CD4-positive, CD25-positive, alpha-beta regulatory T cell (primary cell): ENCODE results near the gene GLI3. TPM values are rescaled to one million over a fixed set of nuclear protein-coding genes. Genes with fewer than 3 reads are reported as not detected.

Source experiments
- ATAC-seq, 2 donors: fragments of 150-1000 bp; cut with Tn5 transposase; one replicate each; pipeline ENCODE4 v1.10.0; 2021; ENCODE audit warnings: low read depth in 2 of 2, moderate number of reproducible peaks in 2 of 2, moderate library complexity in 1 of 2
- DNase-seq, 3 donors: peaks; one replicate each; pipeline versions ENCODE4 v3.0.0 to v3.0.0-alpha.2; 2012 to 2022; ENCODE audit warnings: mixed read lengths in 1 of 3
- H3K27ac ChIP-seq: one replicate; pipeline ENCODE4 v1.7.0; 2013; ENCODE audit warnings: mild to moderate bottlenecking, low read length; ENCODE audit not compliant: insufficient read depth, poor library complexity, severe bottlenecking
- H3K27me3 ChIP-seq: one replicate; pipeline ENCODE4 v1.7.0; 2013; ENCODE audit warnings: low read length; ENCODE audit not compliant: control insufficient read depth, insufficient read depth
- H3K36me3 ChIP-seq: one replicate; pipeline ENCODE4 v1.7.0; 2013; ENCODE audit warnings: mild to moderate bottlenecking, low read length, moderate library complexity; ENCODE audit not compliant: control insufficient read depth, insufficient read depth
- H3K4me1 ChIP-seq: 2 replicates; pipeline ENCODE4 v1.7.0; 2013; ENCODE audit warnings: mild to moderate bottlenecking, low read length; ENCODE audit not compliant: insufficient read depth, control insufficient read depth, poor library complexity, severe bottlenecking
- H3K4me3 ChIP-seq: one replicate; pipeline ENCODE4 v1.7.0; 2013; ENCODE audit warnings: low read depth, mild to moderate bottlenecking, low read length, moderate library complexity
- H3K9me3 ChIP-seq, 2 experiments: 1 replicate in 1 of 2; 2 replicates in 1 of 2; pipeline ENCODE4 v1.7.0; 2013; ENCODE audit warnings: low read length in 2 of 2, mild to moderate bottlenecking in 1 of 2, moderate library complexity in 1 of 2; ENCODE audit not compliant: control insufficient read depth in 2 of 2
- H3K27ac Mint-ChIP-seq, 3 donors: one replicate each; pipeline ENCODE4 v1.8.0; 2020 to 2022; ENCODE audit warnings: mild to moderate bottlenecking in 3 of 3, mixed read lengths in 3 of 3, moderate library complexity in 2 of 3
- H3K27me3 Mint-ChIP-seq: one replicate; pipeline ENCODE4 v1.8.0; 2022; ENCODE audit warnings: mild to moderate bottlenecking, mixed read lengths
- H3K36me3 Mint-ChIP-seq: one replicate; pipeline ENCODE4 v1.8.0; 2020; ENCODE audit warnings: mixed read lengths
- H3K4me1 Mint-ChIP-seq, 4 donors: one replicate each; pipeline ENCODE4 v1.8.0; 2020 to 2022; ENCODE audit warnings: mixed read lengths in 4 of 4, mild to moderate bottlenecking in 1 of 4
- H3K4me3 Mint-ChIP-seq, 4 donors: one replicate each; pipeline ENCODE4 v1.8.0; 2020 to 2022; ENCODE audit warnings: mild to moderate bottlenecking in 4 of 4, mixed read lengths in 4 of 4, moderate library complexity in 3 of 4
- H3K9me3 Mint-ChIP-seq, 7 donors: one replicate each; pipeline ENCODE4 v1.8.0; 2020 to 2022; ENCODE audit warnings: mixed read lengths in 7 of 7, mild to moderate bottlenecking in 3 of 7, moderate library complexity in 2 of 7
- polyA plus RNA-seq, 4 donors: library from polyadenylated mRNA; unstranded; fragments of 300-500 nt; fragmentation: Illumina TruSeq; gene quantifications; one replicate each; pipeline ENCODE4 v1.2.3, GENCODE V29; 2021
- total RNA-seq: library from RNA; stranded (reverse); gene quantifications from one replicate; pipeline ENCODE4 v1.2.3, GENCODE V29; 2022

GLI3 gene
- total and polyA plus RNA-seq, 5 donors from 2014 or later: not detected

- H3K9me3 Mint-ChIP-seq: peaks cover 0 to 2% (median 0%) of the 10 kb centered on the region in 7 donors
- ATAC-seq (no peak), DNase-seq (no peak)
- no peak overlapping the region for H3K4me3 Mint-ChIP-seq
- Histone ChIP-seq H3K27ac (no peak overlapping the region), H3K4me1 (no peaks in the 10 kb centered on the region), H3K4me3 (no peak overlapping the region), H3K27me3 (no peaks in the 10 kb centered on the region), H3K36me3 (no peaks in the 10 kb centered on the region), H3K9me3 (no peaks in the 10 kb centered on the region)
- H3K36me3 Mint-ChIP-seq: no peaks in the 10 kb centered on the region
- H3K4me1 Mint-ChIP-seq: no peaks in the 10 kb centered on the region
- H3K27me3 Mint-ChIP-seq: no peaks in the 10 kb centered on the region
- H3K27ac Mint-ChIP-seq: no peak overlapping the region
Measured at GRCh38 chr7:42156967-42157721, 79.9 kb downstream of the GLI3 start.

- H3K4me3 ChIP-seq: no peak overlapping the region
- no peaks in the 10 kb centered on the region for H3K36me3 Mint-ChIP-seq
- ATAC-seq: no peak
Measured at GRCh38 chr7:42156291-42156865, 80.6 kb downstream of the GLI3 start.

GRCh38 chr7:42155584-42156290 is 81.3 kb downstream of the GLI3 start:
- H3K27ac ChIP-seq: no peak overlapping the region
- DNase-seq: no peak
- no peaks in the 10 kb centered on the region for H3K4me1 ChIP-seq
- H3K27ac Mint-ChIP-seq: no peak overlapping the region
- H3K36me3 Mint-ChIP-seq: no peaks in the 10 kb centered on the region
- no peak overlapping the region for H3K4me3 Mint-ChIP-seq
- no peak for ATAC-seq
- no peak overlapping the region for H3K4me3 ChIP-seq
- no peaks in the 10 kb centered on the region for H3K4me1 Mint-ChIP-seq
- H3K36me3 ChIP-seq: no peaks in the 10 kb centered on the region
- peaks cover 0 to 2% (median 0%) of the 10 kb centered on the region in 7 donors for H3K9me3 Mint-ChIP-seq
- H3K9me3 ChIP-seq: no peaks in the 10 kb centered on the region
- H3K27me3 Mint-ChIP-seq: no peaks in the 10 kb centered on the region
- no peaks in the 10 kb centered on the region for H3K27me3 ChIP-seq

More at GRCh38 chr7:42156291-42156865, 80.6 kb downstream of the GLI3 start:
- Histone ChIP-seq H3K27me3 (no peaks in the 10 kb centered on the region), H3K36me3 (no peaks in the 10 kb centered on the region), H3K4me1 (no peaks in the 10 kb centered on the region), H3K9me3 (no peaks in the 10 kb centered on the region), H3K27ac (no peak overlapping the region)
- Mint-ChIP-seq H3K9me3 (peaks cover 0 to 2% (median 0%) of the 10 kb centered on the region in 7 donors), H3K4me1 (no peaks in the 10 kb centered on the region), H3K27ac (no peak overlapping the region), H3K4me3 (no peak overlapping the region), H3K27me3 (no peaks in the 10 kb centered on the region)
- no peak for DNase-seq

- ATAC-seq (no peak), DNase-seq (no peak)
- H3K27ac ChIP-seq: no peak overlapping the region
- Mint-ChIP-seq H3K9me3 (peaks cover 0 to 2% (median 0%) of the 10 kb centered on the region in 7 donors), H3K4me1 (no peaks in the 10 kb centered on the region), H3K4me3 (no peak overlapping the region), H3K27ac (no peak overlapping the region), H3K36me3 (no peaks in the 10 kb centered on the region), H3K27me3 (no peaks in the 10 kb centered on the region)
- H3K36me3 ChIP-seq: no peaks in the 10 kb centered on the region
- no peak overlapping the region for H3K4me3 ChIP-seq
- no peaks in the 10 kb centered on the region for H3K27me3 ChIP-seq
- no peaks in the 10 kb centered on the region for H3K9me3 ChIP-seq
- H3K4me1 ChIP-seq: no peaks in the 10 kb centered on the region
Measured at GRCh38 chr7:42154173-42154572, 82.8 kb downstream of the GLI3 start.

GRCh38 chr7:42152329-42153205 is 84.4 kb downstream of the GLI3 start:
- no peaks in the 10 kb centered on the region for H3K9me3 ChIP-seq
- H3K36me3 ChIP-seq: no peaks in the 10 kb centered on the region
- H3K4me3 ChIP-seq: no peak overlapping the region
- Mint-ChIP-seq H3K4me3 (no peak overlapping the region), H3K27ac (no peak overlapping the region), H3K27me3 (no peaks in the 10 kb centered on the region), H3K4me1 (no peaks in the 10 kb centered on the region), H3K36me3 (no peaks in the 10 kb centered on the region), H3K9me3 (peaks cover 0 to 2% (median 0%) of the 10 kb centered on the region in 7 donors)
- no peak overlapping the region for H3K27ac ChIP-seq
- H3K27me3 ChIP-seq: no peaks in the 10 kb centered on the region
- H3K4me1 ChIP-seq: no peaks in the 10 kb centered on the region
- ATAC-seq (no peak), DNase-seq (no peak)

- no peaks in the 10 kb centered on the region for H3K27me3 ChIP-seq
- no peaks in the 10 kb centered on the region for H3K4me1 ChIP-seq
- Mint-ChIP-seq H3K4me1 (no peaks in the 10 kb centered on the region), H3K27ac (no peak overlapping the region), H3K9me3 (peaks cover 0 to 2% (median 0%) of the 10 kb centered on the region in 7 donors), H3K27me3 (peaks cover under 1% of the 10 kb centered on the region), H3K36me3 (no peaks in the 10 kb centered on the region), H3K4me3 (no peak overlapping the region)
- ATAC-seq: no peak
- no peak overlapping the region for H3K27ac ChIP-seq
- H3K36me3 ChIP-seq: no peaks in the 10 kb centered on the region
- H3K4me3 ChIP-seq: no peak overlapping the region
- H3K9me3 ChIP-seq: no peaks in the 10 kb centered on the region
- DNase-seq: no peak
Measured at GRCh38 chr7:42151309-42151708, 85.7 kb downstream of the GLI3 start.

- H3K4me3 ChIP-seq: no peak overlapping the region
- no peaks in the 10 kb centered on the region for H3K36me3 Mint-ChIP-seq
- no peaks in the 10 kb centered on the region for H3K36me3 ChIP-seq
- no peaks in the 10 kb centered on the region for H3K27me3 ChIP-seq
- peaks cover 0 to 3% (median 0%) of the 10 kb centered on the region in 7 donors for H3K9me3 Mint-ChIP-seq
- H3K9me3 ChIP-seq: no peaks in the 10 kb centered on the region
- no peak overlapping the region for H3K27ac ChIP-seq
- peak overlapping the region in 1 of 4 donors; percentile 76 for H3K4me3 Mint-ChIP-seq
- ATAC-seq (no peak), DNase-seq (no peak)
- peaks cover 4% of the 10 kb centered on the region for H3K27me3 Mint-ChIP-seq
- no peaks in the 10 kb centered on the region for H3K4me1 Mint-ChIP-seq
- H3K27ac Mint-ChIP-seq: no peak overlapping the region
- H3K4me1 ChIP-seq: no peaks in the 10 kb centered on the region
Measured at GRCh38 chr7:42145539-42145938, 91.5 kb downstream of the GLI3 start.
